COLO668 (cell line): ENCODE results near the gene ABCC4.
"Not testable (repeated sequence)": the region's sequence is repeated elsewhere in the genome, so short reads cannot be mapped to it uniquely, and the experiment has no call there.

Experiments
- DNase-seq: peaks from one replicate; lab custom pipeline; 2025; ENCODE audit not compliant: unreplicated experiment; lab: John Stamatoyannopoulos, UW

Gene ABCC4

GRCh38 chr13:95198606-95199005 is 102.6 kb downstream of the ABCC4 start:
- not testable (repeated sequence) for DNase-seq

- no peak for DNase-seq
Observed at GRCh38 chr13:95197548-95197947, 103.7 kb downstream of the ABCC4 start.

- DNase-seq, result no peak
Observed at GRCh38 chr13:95195146-95195545, 106.1 kb downstream of the ABCC4 start.

- DNase-seq, result peak; percentile 33
Observed at GRCh38 chr13:95193509-95194230, 107.6 kb downstream of the ABCC4 start.

- DNase-seq, result no peak
Observed at GRCh38 chr13:95192998-95193397, 108.3 kb downstream of the ABCC4 start.

- not testable (repeated sequence) for DNase-seq
Observed at GRCh38 chr13:95192564-95192945, 108.7 kb downstream of the ABCC4 start.

GRCh38 chr13:95191821-95192563 is 109.3 kb downstream of the ABCC4 start:
- DNase-seq, result peak; percentile 87

- no peak for DNase-seq
Observed at GRCh38 chr13:95188128-95188527, 113.1 kb downstream of the ABCC4 start.

GRCh38 chr13:95185851-95186250 is 115.4 kb downstream of the ABCC4 start:
- DNase-seq, result no peak

- no peak for DNase-seq
Observed at GRCh38 chr13:95185311-95185710, 115.9 kb downstream of the ABCC4 start.

- DNase-seq, result no peak
Observed at GRCh38 chr13:95184317-95184716, 116.9 kb downstream of the ABCC4 start.

GRCh38 chr13:95182570-95183265 is 118.5 kb downstream of the ABCC4 start:
- no peak for DNase-seq

GRCh38 chr13:95181586-95181985 is 119.7 kb downstream of the ABCC4 start:
- no peak for DNase-seq

GRCh38 chr13:95180513-95181245 is 120.6 kb downstream of the ABCC4 start:
- no peak for DNase-seq

GRCh38 chr13:95176611-95177259 is 124.5 kb downstream of the ABCC4 start:
- no peak for DNase-seq

- no peak for DNase-seq
Observed at GRCh38 chr13:95174517-95174916, 126.7 kb downstream of the ABCC4 start.

- no peak for DNase-seq
Observed at GRCh38 chr13:95168191-95168590, 133.1 kb downstream of the ABCC4 start.

- not testable (repeated sequence) for DNase-seq
Observed at GRCh38 chr13:95167003-95167402, 134.2 kb downstream of the ABCC4 start.

- DNase-seq, result no peak
Observed at GRCh38 chr13:95164830-95165229, 136.4 kb downstream of the ABCC4 start.

GRCh38 chr13:95160112-95160906 is 140.9 kb downstream of the ABCC4 start:
- no peak for DNase-seq
